Keratinocyte (primary cell): Measurements from ENCODE around the gene IFNA4. TPM values are rescaled to one million over a fixed set of nuclear protein-coding genes. Genes with fewer than 3 reads are reported as not detected.

Source experiments
- DNase-seq: peaks from one replicate; pipeline ENCODE4 v3.0.0-alpha.2; 2011; ENCODE audit warnings: low read depth, missing footprints, low spot score
- FAIRE-seq: peaks from 2 replicates; lab custom pipeline; 2011; peaks lifted over from hg19 to GRCh38; lab: Jason Lieb, UNC
- H2AFZ ChIP-seq: 2 replicates; pipeline ENCODE4 v1.6.0; 2012; ENCODE audit warnings: low read length, control low read depth, inconsistent platforms; ENCODE audit not compliant: control insufficient read depth
- H3K27ac ChIP-seq: 2 replicates; pipeline ENCODE4 v1.5.1; 2011; ENCODE audit warnings: low read length; ENCODE audit not compliant: control insufficient read depth, insufficient read depth
- H3K27me3 ChIP-seq: 3 replicates; pipeline ENCODE4 v1.6.0; 2011; ENCODE audit warnings: low read length; ENCODE audit not compliant: control insufficient read depth, insufficient read depth; ENCODE audit errors: extremely low read depth
- H3K36me3 ChIP-seq, 2 experiments: 2 replicates in 1 of 2; 3 replicates in 1 of 2; pipeline ENCODE4 v1.5.1; 2011; ENCODE audit warnings: low read length in 2 of 2, mild to moderate bottlenecking in 1 of 2; ENCODE audit not compliant: control insufficient read depth in 2 of 2, insufficient read depth in 2 of 2; ENCODE audit errors: extremely low read depth in 1 of 2
- H3K4me1 ChIP-seq: 3 replicates; pipeline ENCODE4 v1.5.1; 2011; ENCODE audit warnings: low read length; ENCODE audit not compliant: control insufficient read depth, insufficient read depth; ENCODE audit errors: extremely low read depth
- H3K4me2 ChIP-seq: 3 replicates; pipeline ENCODE4 v1.6.0; 2011; ENCODE audit warnings: low read depth, low read length; ENCODE audit not compliant: control insufficient read depth, insufficient read depth; ENCODE audit errors: extremely low read depth
- H3K4me3 ChIP-seq, 3 experiments: fragments of 200-600 bp in 1 of 3; sonication (generic) in 1 of 3; 2 replicates in 2 of 3; 3 replicates in 1 of 3; pipeline ENCODE4 v1.5.1; 2011 to 2016; ENCODE audit warnings: low read length in 3 of 3, mild to moderate bottlenecking in 3 of 3, control low read depth in 2 of 3, inconsistent platforms in 1 of 3, low read depth in 1 of 3, mixed read lengths in 1 of 3, mixed run types in 1 of 3, moderate library complexity in 1 of 3; ENCODE audit not compliant: control insufficient read depth in 2 of 3, insufficient read depth in 2 of 3; ENCODE audit errors: extremely low read depth in 1 of 3
- H3K79me2 ChIP-seq: 2 replicates; pipeline ENCODE4 v1.6.0; 2012; ENCODE audit warnings: low read length; ENCODE audit not compliant: control insufficient read depth, insufficient read depth
- H3K9ac ChIP-seq: 3 replicates; pipeline ENCODE4 v1.6.0; 2011; ENCODE audit warnings: low read length; ENCODE audit not compliant: control insufficient read depth, insufficient read depth; ENCODE audit errors: extremely low read depth
- H3K9me1 ChIP-seq: 3 replicates; pipeline ENCODE4 v1.6.0; 2011; ENCODE audit warnings: low read length; ENCODE audit not compliant: control insufficient read depth, insufficient read depth; ENCODE audit errors: extremely low read depth
- H3K9me3 ChIP-seq: 2 replicates; pipeline ENCODE4 v1.5.1; 2012; ENCODE audit warnings: low read depth, low read length; ENCODE audit not compliant: control insufficient read depth
- H4K20me1 ChIP-seq: 3 replicates; pipeline ENCODE4 v1.6.0; 2011; ENCODE audit warnings: low read length; ENCODE audit not compliant: control insufficient read depth, insufficient read depth; ENCODE audit errors: extremely low read depth
- EZH2 ChIP-seq: IDR thresholded peaks from one replicate; pipeline ENCODE4 v1.6.1; 2012; ENCODE audit warnings: inconsistent platforms, mild to moderate bottlenecking, low read length, moderate library complexity
- dilution Hi-C: fragments of 300-500 bp; cut with MboI; formaldehyde crosslinking; loops from one replicate; pipeline ENCODE4 v1.7.0; 2020; ENCODE audit warnings: low sequenced_read_pairs; ENCODE audit not compliant: extremely low pct_ligation_motif_present
- polyA plus RNA-seq, 5 experiments: library from polyadenylated mRNA; depleted of rRNA in 3 of 5; stranded (reverse) in 3 of 5; stranded (forward) in 1 of 5; unstranded in 1 of 5; fragments of >200 nt; gene quantifications; 1 replicate in 1 of 5; 2 replicates in 3 of 5; 3 replicates in 1 of 5; pipeline versions ENCODE4 v1.2.1 to v1.2.3, GENCODE V29; 2011 to 2012; ENCODE audit warnings: missing spikeins in 2 of 5, low read depth in 1 of 5, low replicate concordance in 1 of 5
- TF ChIP-seq, protein P1 (sequence below), 3 experiments: IDR thresholded peaks in 1 of 3; conservative IDR thresholded peaks in 1 of 3; optimal IDR thresholded peaks in 1 of 3; 2 replicates in 2 of 3; 3 replicates in 1 of 3; pipeline versions ENCODE3 to v1.5.1; 2011; ENCODE audit warnings: low read length in 3 of 3, mild to moderate bottlenecking in 3 of 3, moderate library complexity in 2 of 3, control low read depth in 1 of 3, inconsistent platforms in 1 of 3; ENCODE audit not compliant: insufficient read depth in 2 of 3; ENCODE audit errors: extremely low read depth in 1 of 3

The IFNA4 gene
- polyA plus RNA-seq, 1 donor (not counting 4 experiments of a cell fraction or from before 2014, with no cell fraction given) = not detected

DNA sequence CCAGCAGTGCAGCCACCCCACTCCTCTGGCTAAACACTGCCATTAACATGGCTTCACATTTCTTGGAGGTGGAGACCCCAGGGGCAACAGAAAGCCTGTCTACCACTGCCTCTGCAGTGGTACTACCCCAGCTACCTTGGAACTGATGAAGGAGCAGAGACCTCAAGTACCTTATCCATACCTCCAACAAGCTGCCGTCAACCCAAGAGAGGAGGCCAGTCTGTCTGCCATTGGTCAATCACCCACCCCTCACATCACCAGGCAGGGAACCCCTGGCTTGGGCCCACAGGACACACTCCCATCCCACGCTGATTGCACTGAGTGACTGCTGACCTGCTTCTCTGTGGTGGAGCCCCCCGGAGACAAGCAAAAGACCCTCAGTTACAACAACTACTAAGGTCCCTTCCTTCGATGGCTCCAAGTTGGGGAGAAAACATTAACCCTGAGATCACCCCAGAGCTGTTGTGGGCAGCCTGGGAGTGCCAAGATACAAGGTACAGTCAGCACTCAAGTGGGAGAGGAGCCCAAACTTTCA is 46.8 kb upstream of the IFNA4 start:
- no peaks in the 10 kb centered on the region for H3K9me3 ChIP-seq
- no peaks in the 10 kb centered on the region for H4K20me1 ChIP-seq
- no peaks in the 10 kb centered on the region for H3K9me1 ChIP-seq
- H3K27ac ChIP-seq = no peak overlapping the region
- peaks cover 7% of the 10 kb centered on the region for H3K27me3 ChIP-seq
- no peak overlapping the region for H3K4me2 ChIP-seq
- no peak overlapping the region for H2AFZ ChIP-seq
- no peak overlapping the region for H3K4me3 ChIP-seq
- no peaks in the 10 kb centered on the region for H3K36me3 ChIP-seq
- no peak overlapping the region for H3K9ac ChIP-seq
- DNase-seq (no peak), FAIRE-seq (no peak)
- dilution Hi-C loops = no loop called here
- TF ChIP-seq EZH2 = no peak
- TF ChIP-seq, protein P1, sequence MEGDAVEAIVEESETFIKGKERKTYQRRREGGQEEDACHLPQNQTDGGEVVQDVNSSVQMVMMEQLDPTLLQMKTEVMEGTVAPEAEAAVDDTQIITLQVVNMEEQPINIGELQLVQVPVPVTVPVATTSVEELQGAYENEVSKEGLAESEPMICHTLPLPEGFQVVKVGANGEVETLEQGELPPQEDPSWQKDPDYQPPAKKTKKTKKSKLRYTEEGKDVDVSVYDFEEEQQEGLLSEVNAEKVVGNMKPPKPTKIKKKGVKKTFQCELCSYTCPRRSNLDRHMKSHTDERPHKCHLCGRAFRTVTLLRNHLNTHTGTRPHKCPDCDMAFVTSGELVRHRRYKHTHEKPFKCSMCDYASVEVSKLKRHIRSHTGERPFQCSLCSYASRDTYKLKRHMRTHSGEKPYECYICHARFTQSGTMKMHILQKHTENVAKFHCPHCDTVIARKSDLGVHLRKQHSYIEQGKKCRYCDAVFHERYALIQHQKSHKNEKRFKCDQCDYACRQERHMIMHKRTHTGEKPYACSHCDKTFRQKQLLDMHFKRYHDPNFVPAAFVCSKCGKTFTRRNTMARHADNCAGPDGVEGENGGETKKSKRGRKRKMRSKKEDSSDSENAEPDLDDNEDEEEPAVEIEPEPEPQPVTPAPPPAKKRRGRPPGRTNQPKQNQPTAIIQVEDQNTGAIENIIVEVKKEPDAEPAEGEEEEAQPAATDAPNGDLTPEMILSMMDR (optimal IDR thresholded peaks at IDR 0.05 in 1 of 3, IDR thresholded peaks at IDR 0.05 in 1 of 3, conservative IDR thresholded peaks at IDR 0.05 in 1 of 3; ENCODE audit: extremely low read depth in 1 of 3, insufficient read depth in 2 of 3, low read length in 3 of 3) = no peak
- no peaks in the 10 kb centered on the region for H3K4me1 ChIP-seq
- H3K79me2 ChIP-seq = no peaks in the 10 kb centered on the region

DNA sequence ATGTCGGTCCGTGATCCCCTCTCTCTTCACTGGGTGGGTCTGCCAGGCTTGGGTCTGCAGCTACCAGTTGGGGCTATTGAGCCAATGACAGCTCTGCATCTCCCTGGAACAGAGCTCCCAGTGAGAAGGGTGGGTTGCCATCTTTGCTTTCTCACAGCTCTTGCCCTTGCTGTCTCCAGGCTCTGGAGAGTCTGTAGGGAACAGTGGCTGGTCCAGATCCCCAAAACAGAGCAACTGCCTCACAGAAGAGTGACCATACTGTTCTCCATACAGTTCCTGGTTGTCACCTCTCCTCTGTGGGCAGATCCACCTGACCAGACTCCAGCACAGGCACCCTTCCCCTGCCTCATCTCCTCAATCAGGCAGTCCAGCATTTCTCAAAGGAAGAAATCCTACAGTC is 45.9 kb upstream of the IFNA4 start:
- dilution Hi-C loops = no loop called here
- Histone ChIP-seq H2AFZ (no peak overlapping the region), H4K20me1 (no peaks in the 10 kb centered on the region), H3K9me1 (no peaks in the 10 kb centered on the region), H3K79me2 (no peaks in the 10 kb centered on the region), H3K9ac (no peak overlapping the region), H3K9me3 (no peaks in the 10 kb centered on the region), H3K4me3 (no peak overlapping the region), H3K27me3 (peaks cover 7% of the 10 kb centered on the region), H3K4me2 (no peak overlapping the region), H3K4me1 (no peaks in the 10 kb centered on the region), H3K27ac (no peak overlapping the region), H3K36me3 (no peaks in the 10 kb centered on the region)
- TF ChIP-seq, protein P1 (optimal IDR thresholded peaks at IDR 0.05 in 1 of 3, IDR thresholded peaks at IDR 0.05 in 1 of 3, conservative IDR thresholded peaks at IDR 0.05 in 1 of 3; ENCODE audit: extremely low read depth in 1 of 3, insufficient read depth in 2 of 3, low read length in 3 of 3) = no peak
- TF ChIP-seq EZH2 = no peak
- DNase-seq = no peak
- FAIRE-seq = no peak
